AG04450 (cell line): Measurements from ENCODE around the gene KERA. TPM values are rescaled to one million over a fixed set of nuclear protein-coding genes. Genes with fewer than 3 reads are reported as not detected.

Source experiments
- CTCF ChIA-PET: fragments of 300-600, 350-600 bp; formaldehyde crosslinking; extraction: SDS; loops from one replicate; lab custom pipeline; 2022; ENCODE audit warnings: antibody characterized with exemption, inconsistent platforms; lab: Charles Lee
- POLR2A ChIA-PET: fragments of 350-600 bp; formaldehyde crosslinking; extraction: SDS; loops from one replicate; lab custom pipeline; 2021; ENCODE audit warnings: antibody characterized with exemption, inconsistent platforms; lab: Yijun Ruan, JAX
- DNase-seq: peaks from one replicate; pipeline ENCODE4 v3.0.0-alpha.2; 2011; ENCODE audit warnings: low read depth, low spot score
- H3K27ac ChIP-seq: one replicate; pipeline ENCODE4 v1.5.1; 2012; ENCODE audit warnings: low read depth, low read length, control low read depth
- H3K27me3 ChIP-seq: one replicate; pipeline ENCODE4 v1.6.0; 2012; ENCODE audit warnings: low read length; ENCODE audit not compliant: control insufficient read depth, insufficient read depth
- H3K4me3 ChIP-seq: 2 replicates; pipeline ENCODE4 v1.5.1; 2011; ENCODE audit warnings: mild to moderate bottlenecking, low read depth, low read length, control low read depth
- H3K9me3 ChIP-seq: 2 replicates; pipeline ENCODE4 v1.5.1; 2012; ENCODE audit warnings: low read length; ENCODE audit not compliant: control insufficient read depth, insufficient read depth
- polyA plus RNA-seq: library from polyadenylated mRNA; depleted of rRNA; stranded (reverse); fragments of >200 nt; gene quantifications from 2 replicates; pipeline ENCODE4 v1.2.3, GENCODE V29; 2011
- TF ChIP-seq, protein P1 (sequence below): IDR thresholded peaks from 2 replicates; pipeline ENCODE4 v1.5.1; 2011; ENCODE audit warnings: low read depth, low read length, control low read depth, inconsistent platforms

Gene KERA
- polyA plus RNA-seq, 1 experiment: not detected

DNA sequence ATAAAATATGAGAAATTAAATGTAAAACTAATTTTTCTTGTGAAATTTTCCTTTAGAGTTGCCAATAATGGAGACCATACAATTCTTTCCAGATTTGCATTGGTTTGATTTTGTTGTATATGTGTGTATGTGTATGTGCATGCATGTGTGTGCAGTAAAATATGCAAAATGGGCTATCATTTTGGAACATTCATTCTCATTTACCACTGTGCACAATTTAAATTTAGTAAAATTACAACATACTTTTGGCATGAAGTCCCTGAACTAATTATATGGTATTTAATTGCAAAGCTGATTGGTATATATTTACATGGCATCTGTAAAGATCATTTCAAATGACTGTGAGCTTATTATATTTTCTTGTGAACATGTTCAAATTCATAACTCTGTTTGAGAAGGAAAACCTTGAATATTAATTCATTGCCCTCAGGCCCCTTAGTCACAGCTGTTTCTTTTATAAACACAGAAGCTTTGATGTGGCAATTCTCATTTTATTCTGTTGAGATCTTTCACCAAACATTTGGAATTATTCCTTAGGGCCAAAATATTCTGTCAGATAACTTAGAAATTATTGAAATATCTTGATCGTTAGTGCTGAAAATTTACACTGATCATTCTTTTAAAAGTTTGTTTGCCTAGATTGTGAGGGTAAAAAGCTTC is 17.6 kb downstream of the KERA start:
- Histone ChIP-seq H3K27ac (no peak overlapping the region), H3K27me3 (no peaks in the 10 kb centered on the region), H3K9me3 (no peaks in the 10 kb centered on the region), H3K4me3 (no peak overlapping the region)
- no peak for DNase-seq
- CTCF ChIA-PET: no interaction called here
- POLR2A ChIA-PET: no interaction called here
- TF ChIP-seq, protein P1, sequence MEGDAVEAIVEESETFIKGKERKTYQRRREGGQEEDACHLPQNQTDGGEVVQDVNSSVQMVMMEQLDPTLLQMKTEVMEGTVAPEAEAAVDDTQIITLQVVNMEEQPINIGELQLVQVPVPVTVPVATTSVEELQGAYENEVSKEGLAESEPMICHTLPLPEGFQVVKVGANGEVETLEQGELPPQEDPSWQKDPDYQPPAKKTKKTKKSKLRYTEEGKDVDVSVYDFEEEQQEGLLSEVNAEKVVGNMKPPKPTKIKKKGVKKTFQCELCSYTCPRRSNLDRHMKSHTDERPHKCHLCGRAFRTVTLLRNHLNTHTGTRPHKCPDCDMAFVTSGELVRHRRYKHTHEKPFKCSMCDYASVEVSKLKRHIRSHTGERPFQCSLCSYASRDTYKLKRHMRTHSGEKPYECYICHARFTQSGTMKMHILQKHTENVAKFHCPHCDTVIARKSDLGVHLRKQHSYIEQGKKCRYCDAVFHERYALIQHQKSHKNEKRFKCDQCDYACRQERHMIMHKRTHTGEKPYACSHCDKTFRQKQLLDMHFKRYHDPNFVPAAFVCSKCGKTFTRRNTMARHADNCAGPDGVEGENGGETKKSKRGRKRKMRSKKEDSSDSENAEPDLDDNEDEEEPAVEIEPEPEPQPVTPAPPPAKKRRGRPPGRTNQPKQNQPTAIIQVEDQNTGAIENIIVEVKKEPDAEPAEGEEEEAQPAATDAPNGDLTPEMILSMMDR: no peak

DNA sequence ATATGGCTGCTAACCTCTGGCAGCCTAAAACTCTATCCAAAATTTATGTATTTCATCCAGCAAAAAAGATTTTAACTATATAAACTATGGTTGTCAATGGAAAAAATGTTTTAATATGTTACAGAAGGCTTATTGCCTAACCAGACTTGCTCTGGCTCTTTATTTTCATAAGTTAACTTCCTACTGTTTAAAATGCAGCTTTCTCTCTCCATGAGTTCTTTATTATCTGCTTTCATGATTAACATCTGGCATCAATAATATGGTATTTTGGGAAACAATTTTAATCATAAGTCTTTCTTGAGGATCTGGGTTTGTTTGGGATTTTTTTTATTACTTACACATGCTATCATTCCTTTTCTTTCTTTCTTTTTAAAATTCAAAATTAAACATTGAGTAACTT is 20.5 kb downstream of the KERA start:
- TF ChIP-seq, protein P1: no peak
- Histone ChIP-seq H3K27ac (no peak overlapping the region), H3K27me3 (no peaks in the 10 kb centered on the region), H3K4me3 (no peak overlapping the region), H3K9me3 (no peaks in the 10 kb centered on the region)
- POLR2A ChIA-PET: no interaction called here
- CTCF ChIA-PET: interaction anchor here (0.8 to 2.3 kb wide), 2 partner anchors 71 to 293 kb away, joined by 3 to 8 read pairs; no protein-coding TSS in a partner anchor
- no peak for DNase-seq

DNA sequence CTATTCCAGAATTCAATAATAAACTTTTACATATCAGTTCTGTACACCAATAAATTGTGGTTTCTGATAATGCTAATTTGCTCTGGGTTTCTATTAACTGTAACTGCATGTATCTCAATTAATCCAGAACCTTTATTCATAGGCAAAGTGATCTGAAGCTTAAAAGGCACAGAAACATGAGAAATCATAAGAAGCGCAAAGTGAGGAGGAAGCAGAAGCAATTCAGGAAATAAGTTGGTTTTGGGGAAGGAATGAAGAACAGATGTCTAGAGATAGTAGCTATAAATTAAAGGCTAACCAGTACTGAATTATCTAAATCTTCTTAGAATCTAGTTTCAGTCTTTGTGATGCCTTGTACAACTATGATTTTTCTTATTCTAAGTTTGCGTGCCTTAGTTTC is 24.6 kb downstream of the KERA start:
- DNase-seq: no peak
- no peaks in the 10 kb centered on the region for H3K9me3 ChIP-seq
- no peak overlapping the region for H3K4me3 ChIP-seq
- CTCF ChIA-PET: interaction anchor here (0.7 kb wide), 1 partner anchor 76 kb away, joined by 3 read pairs; no protein-coding TSS in a partner anchor
- no peak overlapping the region for H3K27ac ChIP-seq
- POLR2A ChIA-PET: no interaction called here
- H3K27me3 ChIP-seq: no peaks in the 10 kb centered on the region
- TF ChIP-seq, protein P1: no peak

DNA sequence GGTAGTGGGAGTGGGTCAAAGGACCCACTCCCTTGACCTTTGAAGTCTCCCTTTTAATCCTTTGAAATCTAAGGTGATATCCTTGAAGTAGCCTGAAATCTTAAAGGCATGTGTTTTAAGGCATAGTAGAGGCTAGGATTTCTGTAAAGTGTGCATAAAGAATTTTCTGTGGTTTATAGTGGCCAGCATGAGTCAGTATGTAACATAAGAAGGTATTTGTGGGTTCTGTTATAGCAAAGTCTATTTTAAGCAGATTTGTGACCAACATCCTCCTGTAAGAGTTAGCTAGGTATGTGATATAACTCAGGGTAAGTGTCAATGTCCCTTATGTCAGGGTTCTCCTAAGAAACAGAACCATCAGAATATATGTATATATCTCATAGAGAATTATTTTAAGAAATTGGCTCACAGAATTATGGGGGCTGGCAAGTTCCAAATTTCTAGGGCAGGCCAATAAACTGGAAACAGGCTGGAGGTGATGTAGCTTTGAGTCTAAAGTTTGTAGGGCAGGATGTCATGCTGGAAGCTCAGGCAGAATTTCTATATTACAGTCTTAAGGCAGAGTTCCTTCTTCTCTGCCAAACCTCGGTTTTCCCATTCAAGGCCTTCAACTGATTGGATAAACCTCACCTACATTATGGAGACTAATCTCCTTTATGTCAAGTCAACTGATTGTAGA is 34.4 kb downstream of the KERA start:
- POLR2A ChIA-PET: no interaction called here
- TF ChIP-seq, protein P1: no peak
- H3K4me3 ChIP-seq: no peak overlapping the region
- H3K27ac ChIP-seq: no peak overlapping the region
- H3K27me3 ChIP-seq: no peaks in the 10 kb centered on the region
- H3K9me3 ChIP-seq: peaks cover 2% of the 10 kb centered on the region; the same call in 1 of the 2 replicates
- DNase-seq: peak; percentile 57
- CTCF ChIA-PET: no interaction called here

DNA sequence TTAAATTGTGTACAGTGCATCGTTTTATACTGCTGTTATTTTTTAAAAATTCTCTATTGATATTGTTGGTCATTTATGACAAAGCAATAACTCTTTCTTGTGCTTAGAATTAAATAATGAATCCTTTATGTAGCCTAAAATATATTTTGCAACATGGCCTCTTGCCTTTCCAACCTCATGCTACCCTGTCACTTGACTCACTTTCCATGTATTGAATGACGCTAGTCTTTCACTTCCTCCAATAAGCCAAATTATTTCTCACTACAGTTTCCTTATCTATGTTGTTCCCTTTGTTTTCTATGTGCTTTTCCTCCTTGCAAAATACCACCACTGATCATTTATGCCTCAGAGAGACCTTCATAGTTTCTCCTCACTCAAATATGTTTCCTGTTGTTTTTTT is 36.7 kb downstream of the KERA start:
- ChIA-PET POLR2A (no interaction called here), CTCF (interaction anchor here (0.7 to 1.0 kb wide), 2 partner anchors 8 to 345 kb away, joined by 3 read pairs; no protein-coding TSS in a partner anchor)
- Histone ChIP-seq H3K4me3 (no peak overlapping the region), H3K27ac (no peak overlapping the region), H3K9me3 (peaks cover 2% of the 10 kb centered on the region; the same call in 1 of the 2 replicates), H3K27me3 (no peaks in the 10 kb centered on the region)
- no peak for DNase-seq
- TF ChIP-seq, protein P1: no peak
